WTC11 (cell line): Measurements from ENCODE around the gene EPGN. TPM values are rescaled to one million over a fixed set of nuclear protein-coding genes. Genes with fewer than 3 reads are reported as not detected.

Source experiments
- ATAC-seq: fragments of 200-7000 bp; cut with Tn5 transposase; 2 replicates; pipeline ENCODE4 v1.10.0; 2021; ENCODE audit warnings: mild to moderate bottlenecking, moderate library complexity
- CTCF ChIA-PET: fragments of 300-600 bp; sonication (Branson Sonifier 250); formaldehyde crosslinking; loops from one replicate; lab custom pipeline; 2021; ENCODE audit warnings: antibody characterized with exemption; lab: Charles Lee
- POLR2A ChIA-PET: fragments of 350-600 bp; sonication (Branson Sonifier 250); formaldehyde crosslinking; loops from one replicate; lab custom pipeline; 2021; ENCODE audit warnings: antibody characterized with exemption; lab: Charles Lee
- DNase-seq: peaks from one replicate; pipeline ENCODE4 v3.0.0; 2021; ENCODE audit warnings: low spot score
- H3K27ac Mint-ChIP-seq: 2 replicates; pipeline ENCODE4 v1.8.0; 2021; ENCODE audit warnings: mixed read lengths
- H3K27me3 Mint-ChIP-seq: 2 replicates; pipeline ENCODE4 v1.8.0; 2021; ENCODE audit warnings: low read depth, mild to moderate bottlenecking, moderate library complexity, mixed read lengths
- H3K36me3 Mint-ChIP-seq: 2 replicates; pipeline ENCODE4 v1.8.0; 2021; ENCODE audit warnings: mixed read lengths
- H3K4me1 Mint-ChIP-seq: 2 replicates; pipeline ENCODE4 v1.8.0; 2022; ENCODE audit warnings: mixed read lengths
- H3K4me3 Mint-ChIP-seq: 2 replicates; pipeline ENCODE4 v1.8.0; 2021; ENCODE audit warnings: mild to moderate bottlenecking, moderate library complexity, mixed read lengths
- H3K9me3 Mint-ChIP-seq: 2 replicates; pipeline ENCODE4 v1.8.0; 2021; ENCODE audit warnings: mixed read lengths
- AFF4 ChIP-seq: sonication (generic); formaldehyde crosslinking; IDR thresholded peaks from 2 replicates; pipeline ENCODE4 v1.8.1; 2023; ENCODE audit warnings: mild to moderate bottlenecking, missing genetic modification reagents, borderline replicate concordance
- ATF3 ChIP-seq: sonication (generic); formaldehyde crosslinking; conservative IDR thresholded peaks from 2 replicates; pipeline ENCODE4 v1.8.1; 2022; ENCODE audit warnings: mild to moderate bottlenecking, missing genetic modification reagents
- EMX1 ChIP-seq: fragments of 250-450 bp; sonication (Bioruptor Pico); IDR thresholded peaks from 2 replicates; pipeline ENCODE4 v1.8.0; 2021; ENCODE audit warnings: mild to moderate bottlenecking
- ESRRA ChIP-seq: sonication (generic); formaldehyde crosslinking; IDR thresholded peaks from 2 replicates; pipeline ENCODE4 v1.8.1; 2022; ENCODE audit warnings: mild to moderate bottlenecking, missing genetic modification reagents, borderline replicate concordance
- GTF2I ChIP-seq: fragments of 250-450 bp; sonication (Bioruptor Pico); conservative IDR thresholded peaks from 2 replicates; pipeline ENCODE4 v1.4.0; 2021; ENCODE audit warnings: mild to moderate bottlenecking
- HMGA2 ChIP-seq: fragments of 250-450 bp; sonication (Bioruptor Pico); IDR thresholded peaks from 2 replicates; pipeline ENCODE4 v1.4.0; 2021; ENCODE audit warnings: mild to moderate bottlenecking, moderate library complexity
- IRF2 ChIP-seq: sonication (generic); formaldehyde crosslinking; IDR thresholded peaks from 2 replicates; pipeline ENCODE4 v1.8.0; 2022; ENCODE audit warnings: low read depth, missing genetic modification reagents, borderline replicate concordance
- KAT7 ChIP-seq: sonication (generic); formaldehyde crosslinking; IDR thresholded peaks from 2 replicates; pipeline ENCODE4 v1.8.1; 2023; ENCODE audit warnings: missing genetic modification reagents, mild to moderate bottlenecking, borderline replicate concordance
- MXD4 ChIP-seq: fragments of 250-450 bp; sonication (Bioruptor Pico); IDR thresholded peaks from 2 replicates; pipeline ENCODE4 v1.8.0; 2021; ENCODE audit warnings: mild to moderate bottlenecking, moderate library complexity, borderline replicate concordance
- OVOL2 ChIP-seq: fragments of 250-450 bp; sonication (Bioruptor Pico); IDR thresholded peaks from 2 replicates; pipeline ENCODE4 v1.9.0; 2021; ENCODE audit warnings: mild to moderate bottlenecking, borderline replicate concordance
- RORB ChIP-seq: fragments of 250-450 bp; sonication (Bioruptor Pico); IDR thresholded peaks from 2 replicates; pipeline ENCODE4 v1.9.0; 2021; ENCODE audit warnings: mild to moderate bottlenecking
- SMAD3 ChIP-seq: sonication (generic); formaldehyde crosslinking; IDR thresholded peaks from 2 replicates; pipeline ENCODE4 v1.8.0; 2022; ENCODE audit warnings: missing genetic modification reagents, mild to moderate bottlenecking, borderline replicate concordance
- TP53 ChIP-seq: sonication (generic); formaldehyde crosslinking; IDR thresholded peaks from 2 replicates; pipeline ENCODE4 v1.8.1; 2023; ENCODE audit warnings: mild to moderate bottlenecking, missing genetic modification reagents
- ZNF121 ChIP-seq: sonication (generic); formaldehyde crosslinking; IDR thresholded peaks from 2 replicates; pipeline ENCODE4 v1.8.0; 2023; ENCODE audit warnings: missing genetic modification reagents
- ZNF232 ChIP-seq: sonication (generic); formaldehyde crosslinking; IDR thresholded peaks from 2 replicates; pipeline ENCODE4 v1.8.0; 2022; ENCODE audit warnings: mild to moderate bottlenecking, missing genetic modification reagents
- ZNF263 ChIP-seq: sonication (generic); formaldehyde crosslinking; IDR thresholded peaks from 2 replicates; pipeline ENCODE4 v1.8.1; 2022; ENCODE audit warnings: low read depth, mild to moderate bottlenecking, moderate library complexity, missing genetic modification reagents
- ZNF281 ChIP-seq: sonication (generic); formaldehyde crosslinking; IDR thresholded peaks from 2 replicates; pipeline ENCODE4 v1.8.0; 2023; ENCODE audit warnings: mild to moderate bottlenecking, missing genetic modification reagents
- ZNF396 ChIP-seq: fragments of 250-450 bp; sonication (Bioruptor Pico); IDR thresholded peaks from 2 replicates; pipeline ENCODE4 v1.8.0; 2021; ENCODE audit warnings: mild to moderate bottlenecking, moderate library complexity, borderline replicate concordance
- ZNF423 ChIP-seq: fragments of 250-450 bp; sonication (Bioruptor Pico); IDR thresholded peaks from 2 replicates; pipeline ENCODE4 v2.1.2; 2022; ENCODE audit warnings: mild to moderate bottlenecking, moderate library complexity
- ZNF671 ChIP-seq: fragments of 250-450 bp; sonication (Bioruptor Pico); IDR thresholded peaks from 2 replicates; pipeline ENCODE4 v1.8.0; 2021; ENCODE audit warnings: mild to moderate bottlenecking
- total RNA-seq: library from RNA; stranded (reverse); gene quantifications from 3 replicates; pipeline ENCODE4 v1.2.3, GENCODE V29; 2021
- TF ChIP-seq, protein P1 (sequence below): sonication (generic); formaldehyde crosslinking; IDR thresholded peaks from 2 replicates; pipeline ENCODE4 v1.8.0; 2022; ENCODE audit warnings: missing genetic modification reagents
- TF ChIP-seq, protein P2 (sequence below): sonication (generic); formaldehyde crosslinking; IDR thresholded peaks from 2 replicates; pipeline ENCODE4 v1.8.0; 2023; ENCODE audit warnings: missing genetic modification reagents
- TF ChIP-seq, protein P3 (sequence below): fragments of 250-450 bp; sonication (Bioruptor Pico); IDR thresholded peaks from 2 replicates; pipeline ENCODE4 v1.9.0; 2021; ENCODE audit warnings: mild to moderate bottlenecking
- TF ChIP-seq, protein P4 (sequence below): sonication (generic); formaldehyde crosslinking; IDR thresholded peaks from 2 replicates; pipeline ENCODE4 v1.8.0; 2022; ENCODE audit warnings: mild to moderate bottlenecking, missing genetic modification reagents

Gene EPGN
- total RNA-seq, 1 experiment from 2014 or later: not detected

DNA sequence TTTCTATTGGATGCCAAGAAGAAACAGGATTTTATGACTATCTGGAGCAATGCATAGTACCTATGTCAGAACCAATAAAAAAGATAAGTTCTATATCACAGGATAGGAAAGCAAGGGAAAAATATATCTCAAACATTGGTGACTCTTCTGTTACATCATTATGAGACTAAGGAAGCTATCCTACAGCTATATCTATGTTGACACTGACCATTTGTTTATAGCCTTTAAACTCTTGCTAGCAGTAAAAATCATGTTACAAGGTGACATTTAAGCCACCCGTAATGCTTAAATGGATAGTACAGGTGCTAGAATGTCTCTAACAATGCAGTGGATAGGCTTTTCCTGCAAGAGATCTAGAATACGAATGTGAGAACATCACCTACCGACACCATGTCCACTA lies 28.6 kb upstream of the EPGN start (continued):
- TF ChIP-seq ZNF281 (CRISPR knock-in tag) (no peak), TP53 (CRISPR knock-in tag) (no peak), RORB (no peak), ZNF232 (CRISPR knock-in tag) (no peak), IRF2 (CRISPR knock-in tag) (no peak), ATF3 (CRISPR knock-in tag) (no peak), ESRRA (CRISPR knock-in tag) (no peak), ZNF671 (CRISPR knock-in tag) (no peak), ZNF396 (CRISPR knock-in tag) (no peak), HMGA2 (no peak)
- TF ChIP-seq, protein P1, sequence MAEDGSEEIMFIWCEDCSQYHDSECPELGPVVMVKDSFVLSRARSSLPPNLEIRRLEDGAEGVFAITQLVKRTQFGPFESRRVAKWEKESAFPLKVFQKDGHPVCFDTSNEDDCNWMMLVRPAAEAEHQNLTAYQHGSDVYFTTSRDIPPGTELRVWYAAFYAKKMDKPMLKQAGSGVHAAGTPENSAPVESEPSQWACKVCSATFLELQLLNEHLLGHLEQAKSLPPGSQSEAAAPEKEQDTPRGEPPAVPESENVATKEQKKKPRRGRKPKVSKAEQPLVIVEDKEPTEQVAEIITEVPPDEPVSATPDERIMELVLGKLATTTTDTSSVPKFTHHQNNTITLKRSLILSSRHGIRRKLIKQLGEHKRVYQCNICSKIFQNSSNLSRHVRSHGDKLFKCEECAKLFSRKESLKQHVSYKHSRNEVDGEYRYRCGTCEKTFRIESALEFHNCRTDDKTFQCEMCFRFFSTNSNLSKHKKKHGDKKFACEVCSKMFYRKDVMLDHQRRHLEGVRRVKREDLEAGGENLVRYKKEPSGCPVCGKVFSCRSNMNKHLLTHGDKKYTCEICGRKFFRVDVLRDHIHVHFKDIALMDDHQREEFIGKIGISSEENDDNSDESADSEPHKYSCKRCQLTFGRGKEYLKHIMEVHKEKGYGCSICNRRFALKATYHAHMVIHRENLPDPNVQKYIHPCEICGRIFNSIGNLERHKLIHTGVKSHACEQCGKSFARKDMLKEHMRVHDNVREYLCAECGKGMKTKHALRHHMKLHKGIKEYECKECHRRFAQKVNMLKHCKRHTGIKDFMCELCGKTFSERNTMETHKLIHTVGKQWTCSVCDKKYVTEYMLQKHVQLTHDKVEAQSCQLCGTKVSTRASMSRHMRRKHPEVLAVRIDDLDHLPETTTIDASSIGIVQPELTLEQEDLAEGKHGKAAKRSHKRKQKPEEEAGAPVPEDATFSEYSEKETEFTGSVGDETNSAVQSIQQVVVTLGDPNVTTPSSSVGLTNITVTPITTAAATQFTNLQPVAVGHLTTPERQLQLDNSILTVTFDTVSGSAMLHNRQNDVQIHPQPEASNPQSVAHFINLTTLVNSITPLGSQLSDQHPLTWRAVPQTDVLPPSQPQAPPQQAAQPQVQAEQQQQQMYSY (CRISPR knock-in tag): no peak
- TF ChIP-seq, protein P2, sequence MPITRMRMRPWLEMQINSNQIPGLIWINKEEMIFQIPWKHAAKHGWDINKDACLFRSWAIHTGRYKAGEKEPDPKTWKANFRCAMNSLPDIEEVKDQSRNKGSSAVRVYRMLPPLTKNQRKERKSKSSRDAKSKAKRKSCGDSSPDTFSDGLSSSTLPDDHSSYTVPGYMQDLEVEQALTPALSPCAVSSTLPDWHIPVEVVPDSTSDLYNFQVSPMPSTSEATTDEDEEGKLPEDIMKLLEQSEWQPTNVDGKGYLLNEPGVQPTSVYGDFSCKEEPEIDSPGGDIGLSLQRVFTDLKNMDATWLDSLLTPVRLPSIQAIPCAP (CRISPR knock-in tag): no peak

DNA sequence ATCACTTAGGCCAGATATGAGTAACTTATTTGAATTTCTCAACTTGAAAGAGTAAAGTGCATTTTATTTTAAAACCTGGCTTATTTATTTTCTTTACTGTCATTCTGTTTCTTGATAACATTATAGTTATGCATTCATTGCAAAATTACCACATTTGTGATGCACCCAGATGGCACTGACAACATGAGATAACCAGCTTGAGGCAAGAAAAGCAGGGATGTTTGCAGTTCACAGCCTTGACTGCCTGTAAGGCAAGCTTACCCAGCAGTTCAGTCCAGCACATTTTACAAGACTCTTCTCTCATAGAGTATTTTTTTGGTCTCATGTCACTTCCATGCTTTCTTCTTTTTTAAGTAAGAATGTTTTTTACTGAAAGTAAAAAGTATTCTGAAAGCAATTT lies 25.3 kb upstream of the EPGN start:
- ATAC-seq: no peak
- CTCF ChIA-PET: no interaction called here
- no peak overlapping the region for H3K27ac Mint-ChIP-seq
- no peaks in the 10 kb centered on the region; the same call in 1 of the 2 replicates for H3K27me3 Mint-ChIP-seq
- H3K4me3 Mint-ChIP-seq: no peak overlapping the region
- H3K36me3 Mint-ChIP-seq: no peaks in the 10 kb centered on the region
- no peaks in the 10 kb centered on the region for H3K9me3 Mint-ChIP-seq
- DNase-seq: no peak
- POLR2A ChIA-PET: no interaction called here
- H3K4me1 Mint-ChIP-seq: no peaks in the 10 kb centered on the region
- TF ChIP-seq ZNF423 (CRISPR knock-in tag): no peak
- TF ChIP-seq, protein P3, sequence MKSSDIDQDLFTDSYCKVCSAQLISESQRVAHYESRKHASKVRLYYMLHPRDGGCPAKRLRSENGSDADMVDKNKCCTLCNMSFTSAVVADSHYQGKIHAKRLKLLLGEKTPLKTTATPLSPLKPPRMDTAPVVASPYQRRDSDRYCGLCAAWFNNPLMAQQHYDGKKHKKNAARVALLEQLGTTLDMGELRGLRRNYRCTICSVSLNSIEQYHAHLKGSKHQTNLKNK (CRISPR knock-in tag): no peak
- no peak for TF ChIP-seq ZNF263
- no peak for TF ChIP-seq AFF4
- TF ChIP-seq, protein P4, sequence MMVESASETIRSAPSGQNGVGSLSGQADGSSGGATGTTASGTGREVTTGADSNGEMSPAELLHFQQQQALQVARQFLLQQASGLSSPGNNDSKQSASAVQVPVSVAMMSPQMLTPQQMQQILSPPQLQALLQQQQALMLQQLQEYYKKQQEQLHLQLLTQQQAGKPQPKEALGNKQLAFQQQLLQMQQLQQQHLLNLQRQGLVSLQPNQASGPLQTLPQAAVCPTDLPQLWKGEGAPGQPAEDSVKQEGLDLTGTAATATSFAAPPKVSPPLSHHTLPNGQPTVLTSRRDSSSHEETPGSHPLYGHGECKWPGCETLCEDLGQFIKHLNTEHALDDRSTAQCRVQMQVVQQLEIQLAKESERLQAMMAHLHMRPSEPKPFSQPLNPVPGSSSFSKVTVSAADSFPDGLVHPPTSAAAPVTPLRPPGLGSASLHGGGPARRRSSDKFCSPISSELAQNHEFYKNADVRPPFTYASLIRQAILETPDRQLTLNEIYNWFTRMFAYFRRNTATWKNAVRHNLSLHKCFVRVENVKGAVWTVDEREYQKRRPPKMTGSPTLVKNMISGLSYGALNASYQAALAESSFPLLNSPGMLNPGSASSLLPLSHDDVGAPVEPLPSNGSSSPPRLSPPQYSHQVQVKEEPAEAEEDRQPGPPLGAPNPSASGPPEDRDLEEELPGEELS: no peak
- no peak for TF ChIP-seq MXD4 (CRISPR knock-in tag)
- TF ChIP-seq EMX1 (CRISPR knock-in tag): no peak
- TF ChIP-seq GTF2I (CRISPR knock-in tag): no peak
- no peak for TF ChIP-seq KAT7 (CRISPR knock-in tag)
- no peak for TF ChIP-seq ZNF121 (CRISPR knock-in tag)
- no peak for TF ChIP-seq ZNF232 (CRISPR knock-in tag)
- no peak for TF ChIP-seq OVOL2 (CRISPR knock-in tag)
- no peak for TF ChIP-seq SMAD3 (CRISPR knock-in tag)
